Neuron (in vitro differentiated cells): ENCODE data around the gene CBX7.
"Not testable (repeated sequence)": the region's sequence is repeated elsewhere in the genome, so short reads cannot be mapped to it uniquely, and the experiment has no call there.

Experiments used
- H2AFZ ChIP-seq: one replicate; pipeline ENCODE4 v1.6.1; 2013; ENCODE audit warnings: low read depth, mild to moderate bottlenecking, inconsistent platforms, low read length, moderate library complexity
- H3K27me3 ChIP-seq: one replicate; pipeline ENCODE4 v1.6.1; 2013; ENCODE audit warnings: low read length; ENCODE audit not compliant: insufficient read depth
- H3K36me3 ChIP-seq: one replicate; pipeline ENCODE4 v1.6.1; 2013; ENCODE audit warnings: low read length; ENCODE audit not compliant: insufficient read depth
- H3K4me1 ChIP-seq: one replicate; pipeline ENCODE4 v1.6.1; 2013; ENCODE audit warnings: low read length; ENCODE audit not compliant: insufficient read depth
- H3K4me3 ChIP-seq: 2 replicates; pipeline ENCODE4 v1.5.1; 2013; ENCODE audit warnings: mild to moderate bottlenecking, low read length, moderate library complexity
- H3K9me3 ChIP-seq: one replicate; pipeline ENCODE4 v1.6.1; 2013; ENCODE audit warnings: low read length

Gene CBX7

GRCh38 chr22:39178206-39179111 is 26.0 kb upstream of the CBX7 start:
- peaks cover 29% of the 10 kb centered on the region for H3K4me1 ChIP-seq
- H3K36me3 ChIP-seq: no peaks in the 10 kb centered on the region
- H3K4me3 ChIP-seq: no peak overlapping the region
- H2AFZ ChIP-seq: no peak overlapping the region
- peaks cover 2% of the 10 kb centered on the region for H3K9me3 ChIP-seq
- no peaks in the 10 kb centered on the region for H3K27me3 ChIP-seq

- Histone ChIP-seq H3K27me3 (no peaks in the 10 kb centered on the region), H3K4me3 (no peak overlapping the region), H3K9me3 (peaks cover 2% of the 10 kb centered on the region), H3K36me3 (no peaks in the 10 kb centered on the region), H3K4me1 (peaks cover 35% of the 10 kb centered on the region), H2AFZ (no peak overlapping the region)
Measured at GRCh38 chr22:39177791-39178190, 25.3 kb upstream of the CBX7 start.

DNA sequence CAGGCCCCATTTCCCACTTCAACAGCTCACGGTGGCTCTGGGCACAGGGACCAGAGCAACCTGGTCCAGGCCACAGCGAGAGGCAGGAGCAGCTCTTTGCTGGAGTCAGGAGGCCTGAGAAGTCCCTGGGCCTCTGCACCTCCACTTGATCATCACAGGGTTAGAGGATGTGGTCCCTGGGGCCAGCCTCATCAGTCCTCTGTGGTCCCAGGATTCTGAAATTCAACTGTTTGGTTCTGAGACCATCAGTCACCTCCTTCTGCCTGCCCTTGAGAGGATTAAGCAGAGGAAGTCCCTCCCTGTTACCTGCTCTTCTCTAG is 24.9 kb upstream of the CBX7 start:
- Histone ChIP-seq H2AFZ (no peak overlapping the region), H3K9me3 (peaks cover 2% of the 10 kb centered on the region), H3K36me3 (no peaks in the 10 kb centered on the region), H3K4me1 (peaks cover 35% of the 10 kb centered on the region), H3K27me3 (no peaks in the 10 kb centered on the region), H3K4me3 (no peak overlapping the region)

- Histone ChIP-seq H3K36me3 (no peaks in the 10 kb centered on the region), H3K4me1 (peaks cover 36% of the 10 kb centered on the region), H3K27me3 (no peaks in the 10 kb centered on the region), H3K9me3 (no peaks in the 10 kb centered on the region), H3K4me3 (no peak overlapping the region), H2AFZ (no peak overlapping the region)
Measured at GRCh38 chr22:39176714-39177455, 24.4 kb upstream of the CBX7 start.

- no peak overlapping the region for H2AFZ ChIP-seq
- H3K4me1 ChIP-seq: peaks cover 42% of the 10 kb centered on the region
- H3K9me3 ChIP-seq: no peaks in the 10 kb centered on the region
Measured at GRCh38 chr22:39176143-39176713, 23.7 kb upstream of the CBX7 start.

GRCh38 chr22:39175353-39176142 is 23.1 kb upstream of the CBX7 start:
- H3K4me3 ChIP-seq: no peak overlapping the region
- H3K4me1 ChIP-seq: peaks cover 46% of the 10 kb centered on the region
- H3K27me3 ChIP-seq: no peaks in the 10 kb centered on the region
- no peaks in the 10 kb centered on the region for H3K9me3 ChIP-seq
- no peak overlapping the region for H2AFZ ChIP-seq
- no peaks in the 10 kb centered on the region for H3K36me3 ChIP-seq

More at GRCh38 chr22:39176143-39176713, 23.7 kb upstream of the CBX7 start:
- Histone ChIP-seq H3K27me3 (no peaks in the 10 kb centered on the region), H3K4me3 (no peak overlapping the region), H3K36me3 (no peaks in the 10 kb centered on the region)

DNA sequence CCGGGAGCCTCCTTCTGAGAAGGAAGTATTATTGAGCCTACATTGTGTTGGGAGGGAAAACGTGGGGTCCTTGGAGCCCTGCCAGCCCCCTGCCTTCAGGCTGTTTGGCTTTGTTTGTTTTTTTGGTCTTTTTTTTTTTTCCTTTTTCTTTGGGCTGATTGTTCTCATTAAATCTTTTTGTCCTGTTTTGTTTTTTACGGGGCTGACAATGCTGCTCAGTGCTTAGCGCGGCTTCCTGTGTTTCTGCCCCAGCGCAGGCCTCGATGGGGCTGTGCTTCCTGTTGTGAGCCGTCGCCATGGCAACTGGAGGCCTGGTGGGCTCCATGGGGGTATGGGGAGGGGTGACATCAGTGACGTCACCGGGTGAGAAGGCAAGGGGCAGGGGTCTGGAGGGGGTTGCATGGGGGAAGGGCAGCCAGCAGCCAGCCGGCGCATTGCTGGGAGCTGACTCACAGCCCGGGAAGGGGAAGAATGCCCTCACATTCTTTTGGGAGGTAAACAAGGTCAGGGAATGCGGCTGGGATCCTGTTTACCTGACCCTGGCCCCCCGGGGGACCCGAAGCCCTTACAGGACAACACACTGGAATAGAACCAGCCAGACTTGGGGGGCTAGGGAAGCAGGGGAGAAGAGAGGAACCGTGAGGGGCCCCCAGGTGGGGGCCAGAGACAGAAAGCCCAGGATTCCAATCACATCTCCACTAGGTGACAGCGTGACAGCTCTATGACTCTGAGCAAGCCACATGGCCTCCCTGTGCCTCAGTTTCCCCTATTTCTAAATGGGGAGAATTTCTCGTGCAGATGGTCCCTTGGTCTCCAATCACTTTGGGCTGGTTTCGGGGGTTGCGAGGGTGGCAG is 22.2 kb upstream of the CBX7 start:
- Histone ChIP-seq H3K36me3 (no peaks in the 10 kb centered on the region), H3K4me1 (peaks cover 46% of the 10 kb centered on the region)

DNA sequence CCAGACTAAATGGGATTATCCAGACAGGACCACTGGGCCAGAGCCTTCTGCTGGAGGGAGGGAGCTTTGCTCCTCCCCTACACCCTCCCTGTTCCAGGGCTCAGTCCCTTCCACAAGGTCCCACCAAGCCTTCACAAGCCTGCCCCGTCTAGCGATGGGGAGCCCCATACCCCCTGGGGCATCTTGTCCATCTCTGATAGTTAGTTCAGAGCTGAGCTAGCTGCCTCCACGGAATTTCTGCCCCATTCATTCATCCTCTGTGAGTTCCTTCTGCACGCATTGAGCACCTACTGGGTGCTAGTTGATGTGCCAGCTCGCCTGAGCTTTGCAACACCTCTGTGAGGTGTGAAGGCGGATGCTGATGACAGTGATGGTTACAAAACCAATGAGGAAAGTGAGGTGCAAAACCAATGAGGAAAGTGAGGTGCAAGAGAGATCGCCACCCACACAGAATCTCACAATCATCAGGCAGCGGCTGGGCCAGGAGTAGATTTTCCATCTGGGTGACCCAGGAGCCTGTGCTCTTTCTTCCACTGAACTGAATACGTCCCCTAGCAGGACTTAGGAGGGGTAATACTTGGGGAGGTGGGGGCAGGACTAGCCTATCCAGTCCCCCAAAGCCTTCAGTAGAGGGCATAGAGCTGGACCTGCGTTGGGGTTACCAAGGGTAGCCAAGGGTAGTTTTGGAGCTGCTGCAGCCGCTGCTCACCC is 21.5 kb upstream of the CBX7 start:
- H3K36me3 ChIP-seq: no peaks in the 10 kb centered on the region
- no peaks in the 10 kb centered on the region for H3K9me3 ChIP-seq
- H3K27me3 ChIP-seq: no peaks in the 10 kb centered on the region
- H2AFZ ChIP-seq: peak overlapping the region; percentile 24
- H3K4me3 ChIP-seq: peak overlapping the region; percentile 5
- peaks cover 43% of the 10 kb centered on the region for H3K4me1 ChIP-seq

More for the DNA sequence above, 22.2 kb upstream of the CBX7 start:
- Histone ChIP-seq H3K9me3 (no peaks in the 10 kb centered on the region), H3K4me3 (peak overlapping the region; percentile 5), H3K27me3 (no peaks in the 10 kb centered on the region), H2AFZ (peak overlapping the region; percentile 24)

- Histone ChIP-seq H3K4me1 (peaks cover 43% of the 10 kb centered on the region), H3K27me3 (no peaks in the 10 kb centered on the region), H2AFZ (no peak overlapping the region), H3K9me3 (no peaks in the 10 kb centered on the region), H3K36me3 (no peaks in the 10 kb centered on the region), H3K4me3 (no peak overlapping the region)
Measured at GRCh38 chr22:39173050-39173706, 20.7 kb upstream of the CBX7 start.

- not testable (repeated sequence) for H3K27me3 ChIP-seq, H3K36me3 ChIP-seq, H3K4me3 ChIP-seq, H3K9me3 ChIP-seq, H2AFZ ChIP-seq
- H3K4me1 ChIP-seq: peaks cover 43% of the 10 kb centered on the region
Measured at GRCh38 chr22:39172265-39173049, 20.0 kb upstream of the CBX7 start.
